GM12875 (cell line): ENCODE data around the gene TCOF1.

Experiments
- H3K4me3 ChIP-seq: one replicate; pipeline ENCODE4 v1.5.1; 2011; ENCODE audit warnings: low read depth, low read length, control low read depth
- TF ChIP-seq, protein P1 (sequence below): IDR thresholded peaks from 2 replicates; pipeline ENCODE4 v1.5.1; 2011; ENCODE audit warnings: low read depth, mild to moderate bottlenecking, control low read depth, inconsistent platforms, low read length, moderate library complexity, borderline replicate concordance; ENCODE audit not compliant: insufficient read depth

Gene TCOF1

DNA sequence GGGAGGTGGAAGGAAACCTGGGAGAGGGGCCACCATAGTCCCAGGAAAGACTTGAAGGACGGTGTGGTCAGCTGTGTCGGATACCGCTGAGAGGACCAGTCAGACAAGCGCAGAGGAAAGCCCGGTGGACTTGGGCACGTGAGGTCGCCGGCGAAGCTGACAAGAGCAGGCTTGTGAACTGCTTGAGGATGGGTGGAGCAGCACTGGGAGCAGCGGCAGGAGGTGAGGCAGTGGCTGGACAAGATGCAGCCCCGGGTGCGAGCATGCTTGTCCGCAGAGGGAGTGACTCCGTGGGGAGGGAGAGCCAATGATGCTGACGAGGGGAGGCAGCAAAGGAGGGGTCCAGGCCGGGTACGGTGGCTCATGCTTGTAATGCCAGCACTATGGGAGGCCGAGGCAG is 73.6 kb downstream of the TCOF1 start:
- no peak overlapping the region for H3K4me3 ChIP-seq
- TF ChIP-seq, protein P1, sequence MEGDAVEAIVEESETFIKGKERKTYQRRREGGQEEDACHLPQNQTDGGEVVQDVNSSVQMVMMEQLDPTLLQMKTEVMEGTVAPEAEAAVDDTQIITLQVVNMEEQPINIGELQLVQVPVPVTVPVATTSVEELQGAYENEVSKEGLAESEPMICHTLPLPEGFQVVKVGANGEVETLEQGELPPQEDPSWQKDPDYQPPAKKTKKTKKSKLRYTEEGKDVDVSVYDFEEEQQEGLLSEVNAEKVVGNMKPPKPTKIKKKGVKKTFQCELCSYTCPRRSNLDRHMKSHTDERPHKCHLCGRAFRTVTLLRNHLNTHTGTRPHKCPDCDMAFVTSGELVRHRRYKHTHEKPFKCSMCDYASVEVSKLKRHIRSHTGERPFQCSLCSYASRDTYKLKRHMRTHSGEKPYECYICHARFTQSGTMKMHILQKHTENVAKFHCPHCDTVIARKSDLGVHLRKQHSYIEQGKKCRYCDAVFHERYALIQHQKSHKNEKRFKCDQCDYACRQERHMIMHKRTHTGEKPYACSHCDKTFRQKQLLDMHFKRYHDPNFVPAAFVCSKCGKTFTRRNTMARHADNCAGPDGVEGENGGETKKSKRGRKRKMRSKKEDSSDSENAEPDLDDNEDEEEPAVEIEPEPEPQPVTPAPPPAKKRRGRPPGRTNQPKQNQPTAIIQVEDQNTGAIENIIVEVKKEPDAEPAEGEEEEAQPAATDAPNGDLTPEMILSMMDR = no peak

DNA sequence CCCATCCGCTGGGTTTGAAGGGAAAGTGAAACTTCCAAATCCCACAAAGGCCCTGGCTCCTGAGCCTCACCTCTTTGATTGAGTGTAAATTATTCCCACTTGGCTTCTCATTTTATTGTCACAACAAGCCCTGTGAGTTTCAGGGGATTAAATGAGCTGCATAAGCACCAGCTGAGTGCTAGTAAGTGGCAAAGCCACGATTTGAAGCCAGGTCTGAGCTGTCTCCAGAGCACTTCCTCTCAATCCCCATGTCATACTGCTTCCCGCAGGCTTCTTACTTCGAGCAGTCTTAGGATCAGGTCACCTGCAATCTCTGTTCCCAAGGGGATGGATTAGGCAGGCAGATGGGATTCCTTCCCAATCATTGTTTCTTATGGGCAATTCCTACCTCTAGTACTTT is 74.1 kb downstream of the TCOF1 start:
- no peak overlapping the region for H3K4me3 ChIP-seq
- TF ChIP-seq, protein P1 = no peak

DNA sequence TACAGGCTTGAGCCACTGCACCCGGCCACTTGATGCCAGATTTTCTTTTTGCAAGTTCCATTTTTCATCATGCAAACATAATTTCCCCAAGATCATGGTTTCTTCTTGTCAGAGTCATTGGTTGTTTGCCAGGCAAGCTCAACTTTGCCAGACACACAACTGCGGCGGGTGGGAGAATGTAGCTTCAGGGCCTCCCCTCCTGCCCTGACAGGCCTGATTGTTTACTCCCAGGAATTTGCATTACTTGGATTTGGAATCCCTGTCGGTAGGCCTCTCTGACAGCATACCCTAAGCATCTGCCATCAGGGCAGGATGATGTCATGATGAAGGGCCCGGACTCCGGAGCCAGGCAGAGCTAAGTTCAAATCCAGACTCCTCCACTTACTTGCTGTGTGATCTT is 77.0 kb downstream of the TCOF1 start:
- H3K4me3 ChIP-seq = no peak overlapping the region
- TF ChIP-seq, protein P1 = no peak

DNA sequence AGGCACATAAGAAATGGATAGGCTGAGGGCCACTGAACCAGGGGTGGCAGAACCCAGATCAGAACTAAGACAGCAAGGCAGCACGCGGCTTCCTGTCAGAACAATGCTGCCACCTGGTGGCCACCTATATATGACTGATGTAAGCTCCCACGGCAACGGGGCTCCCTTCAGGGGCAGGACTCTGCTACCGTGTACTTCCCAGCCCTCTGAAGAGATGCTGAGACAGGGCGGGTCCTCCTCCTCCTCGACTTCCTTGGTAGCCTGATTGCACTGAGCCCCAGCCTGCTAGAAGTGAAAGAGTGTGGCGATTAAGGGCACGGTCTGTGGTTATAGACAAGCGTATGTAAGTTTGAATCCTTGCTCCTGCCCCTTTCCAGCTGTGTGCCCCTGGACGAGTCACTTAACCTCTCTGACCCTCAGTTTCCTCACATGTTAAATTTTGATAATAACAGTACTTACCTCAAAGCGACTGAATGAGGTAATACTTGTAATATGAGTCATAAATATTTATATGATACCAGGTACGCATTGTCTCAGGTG is 78.7 kb downstream of the TCOF1 start:
- TF ChIP-seq, protein P1 = peak; percentile 72
- H3K4me3 ChIP-seq = peak overlapping the region; percentile 28

DNA sequence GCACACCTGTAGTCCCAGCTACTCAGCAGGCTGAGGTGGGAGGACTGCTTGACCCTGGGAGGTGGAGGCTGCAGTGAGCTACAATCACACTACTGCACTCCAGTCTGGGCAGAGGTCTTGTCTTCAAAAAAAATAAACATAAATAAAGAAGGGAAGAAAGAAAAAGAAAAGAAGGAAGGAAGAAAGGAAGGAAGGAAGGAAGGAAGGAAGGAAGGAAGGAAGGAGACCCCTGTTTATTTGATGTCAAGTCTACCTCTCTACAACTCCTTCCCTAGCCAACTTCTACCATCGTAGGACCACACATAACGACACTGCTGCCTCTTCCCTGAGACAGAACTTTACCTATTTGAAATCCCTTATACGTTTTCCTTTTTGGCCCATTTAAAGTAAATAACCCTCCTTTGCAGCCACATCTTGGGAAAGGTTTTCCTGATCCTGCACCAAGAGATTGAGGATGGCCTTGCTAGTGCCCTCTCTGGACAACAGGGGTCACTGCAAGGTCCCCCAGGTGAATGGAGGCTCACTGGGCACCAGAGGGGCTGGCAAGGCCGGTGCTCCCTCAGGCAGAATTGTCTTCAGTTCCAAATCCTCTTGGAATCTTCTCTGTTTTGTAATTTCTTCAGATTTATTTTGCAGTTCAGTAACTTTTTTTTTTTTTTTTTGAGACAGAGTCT is 81.5 kb downstream of the TCOF1 start:
- TF ChIP-seq, protein P1 = peak; percentile 68; the same call in 1 of the 2 replicates
- no peak overlapping the region for H3K4me3 ChIP-seq

DNA sequence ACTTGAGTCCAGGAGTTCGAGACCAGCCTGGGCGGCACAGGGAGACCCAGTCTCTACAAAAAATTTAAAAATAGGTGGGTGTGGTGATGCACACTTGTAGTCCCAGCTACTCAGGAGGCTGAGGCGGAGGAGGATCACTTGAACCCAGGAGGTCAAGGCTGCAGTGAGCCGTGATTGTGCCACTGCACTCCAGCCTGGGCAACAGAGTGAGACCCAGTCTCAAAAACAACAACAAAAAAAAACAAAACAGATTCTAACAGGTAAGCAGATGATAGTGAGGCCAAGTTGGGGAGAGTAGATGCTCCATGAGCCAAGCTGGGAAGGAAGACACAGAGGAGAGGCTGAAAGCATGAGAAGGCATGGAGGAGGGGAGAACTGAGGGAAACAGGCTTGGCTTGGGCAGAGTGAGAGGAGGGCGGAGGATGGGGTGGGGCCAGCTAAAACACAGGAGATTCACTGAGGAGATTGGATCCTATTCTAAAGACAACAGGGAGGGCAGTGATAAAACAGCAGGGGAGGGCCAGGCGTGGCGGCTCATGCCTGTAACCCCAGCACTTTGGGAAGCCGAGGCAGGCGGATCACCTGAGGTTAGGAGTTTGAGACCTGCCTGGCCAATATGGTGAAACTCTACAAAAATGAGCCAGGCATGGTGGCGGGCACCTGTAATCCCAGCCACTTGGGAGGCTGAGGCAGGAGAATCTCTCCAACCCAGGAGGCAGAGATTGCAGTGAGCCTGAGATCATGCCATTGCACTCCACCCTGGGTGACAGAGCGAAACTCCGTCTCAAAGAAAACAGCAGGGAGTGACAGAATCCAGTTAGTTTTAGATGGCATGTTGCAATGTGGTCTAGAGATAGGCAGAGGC is 83.7 kb downstream of the TCOF1 start:
- no peak overlapping the region for H3K4me3 ChIP-seq
- TF ChIP-seq, protein P1 = no peak
